Retina (tissue), 1 donor: Measurements from ENCODE around the gene INSYN1.
A peak's percentile ranks its signal among the peaks of the same experiment; 100 is the strongest.
"Not testable (repeated sequence)": the region's sequence is repeated elsewhere in the genome, so short reads cannot be mapped to it uniquely, and the experiment has no call there.

ENCODE experiments used
- DNase-seq: peaks from one replicate; pipeline ENCODE4 v3.0.0-alpha.2; 2016

Gene INSYN1

DNA sequence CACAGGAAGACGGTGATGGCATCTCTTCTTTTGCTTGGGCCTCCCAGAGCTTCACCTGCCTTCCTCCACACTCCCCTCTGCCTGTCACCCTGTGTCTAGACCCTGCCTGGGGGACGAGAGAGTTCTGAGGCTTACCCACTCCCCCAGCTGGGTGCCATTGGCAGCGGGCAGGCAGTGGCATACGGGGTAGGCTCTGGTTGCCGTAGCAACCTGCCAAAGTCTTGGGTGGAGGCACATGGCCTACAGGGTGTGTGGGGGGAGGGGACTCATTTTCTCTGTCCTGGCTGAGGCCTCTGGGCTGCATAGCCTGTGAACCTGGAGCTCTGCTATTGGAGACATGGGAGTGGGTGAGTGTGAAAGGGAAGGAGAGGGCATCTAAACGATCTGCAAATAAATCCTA, 4.4 kb downstream of the INSYN1 start:
- no peak for DNase-seq

DNA sequence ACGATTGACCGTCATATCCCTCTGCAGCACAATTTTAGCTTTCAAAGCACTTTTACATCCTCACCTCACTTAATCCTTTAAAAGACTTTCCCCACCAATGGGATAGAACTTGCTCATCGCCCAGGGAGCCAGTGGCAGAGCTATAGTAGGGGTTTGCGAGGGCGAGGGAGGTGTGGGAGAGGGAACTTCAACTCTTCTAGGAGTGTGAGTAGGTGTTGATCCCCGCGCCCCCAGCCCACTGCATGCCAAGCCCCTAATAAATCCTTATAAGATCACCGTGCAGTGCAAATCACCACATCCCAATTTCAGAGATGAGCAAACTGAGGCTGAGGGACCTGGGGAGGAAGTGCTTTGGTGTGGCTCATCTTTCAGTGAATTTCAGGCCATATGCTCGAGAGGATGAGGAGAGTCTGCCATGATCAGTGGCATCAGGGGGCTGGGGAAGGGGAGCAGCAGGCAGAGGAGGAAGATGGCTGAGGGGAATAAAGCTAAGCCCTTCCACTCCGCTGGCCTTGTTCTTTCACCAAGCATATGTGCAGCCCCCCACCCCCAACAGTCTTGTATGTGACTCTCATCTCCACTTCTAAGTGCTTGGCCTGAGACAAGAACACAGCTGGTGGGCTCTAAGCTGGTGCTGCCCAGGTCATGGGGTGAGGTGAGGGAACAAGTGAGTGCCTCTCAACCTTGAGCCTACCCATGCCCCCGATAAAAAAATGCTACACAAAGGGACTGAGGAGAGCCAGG, 5.1 kb downstream of the INSYN1 start:
- peak; percentile 70 for DNase-seq

DNA sequence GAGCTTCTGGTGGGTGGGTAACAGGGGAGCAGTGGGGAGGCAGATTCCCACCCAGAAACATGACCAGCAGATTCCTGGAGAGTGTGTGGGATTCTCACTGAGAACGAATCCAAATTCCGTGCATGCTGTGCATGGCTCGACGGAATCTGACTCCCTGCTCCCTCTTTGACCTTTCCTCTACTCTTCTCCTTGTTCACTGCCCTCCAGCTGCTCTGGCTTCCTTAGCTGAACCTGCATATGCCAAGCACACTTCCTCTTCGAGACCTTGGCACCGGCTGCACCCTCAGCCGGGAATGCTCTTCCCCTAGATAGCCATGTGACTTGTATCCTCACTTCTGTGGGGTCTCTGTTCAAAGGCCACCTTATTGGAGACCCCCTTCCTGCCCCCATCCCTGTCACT, 6.3 kb downstream of the INSYN1 start:
- no peak for DNase-seq

DNA sequence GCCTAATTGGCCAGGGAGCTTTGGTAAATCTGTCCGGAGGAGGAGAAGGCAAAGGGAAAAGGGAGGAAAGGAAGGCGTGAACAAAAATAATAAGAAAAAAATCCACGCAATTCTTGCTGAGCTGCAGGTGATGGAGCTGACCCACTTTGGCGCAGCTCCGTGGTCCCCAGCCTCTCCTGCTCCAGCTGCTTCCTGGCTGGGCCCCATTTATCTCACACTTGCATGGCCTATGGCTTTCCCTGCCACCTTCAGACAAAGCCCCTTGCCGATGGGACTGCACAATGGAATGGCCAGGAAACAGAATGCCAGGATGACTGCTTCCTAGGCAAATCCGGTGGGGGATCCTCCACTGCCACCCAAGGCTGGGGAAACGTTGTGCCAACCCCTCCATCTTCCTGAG, 6.9 kb downstream of the INSYN1 start:
- peak; percentile 56 for DNase-seq

DNA sequence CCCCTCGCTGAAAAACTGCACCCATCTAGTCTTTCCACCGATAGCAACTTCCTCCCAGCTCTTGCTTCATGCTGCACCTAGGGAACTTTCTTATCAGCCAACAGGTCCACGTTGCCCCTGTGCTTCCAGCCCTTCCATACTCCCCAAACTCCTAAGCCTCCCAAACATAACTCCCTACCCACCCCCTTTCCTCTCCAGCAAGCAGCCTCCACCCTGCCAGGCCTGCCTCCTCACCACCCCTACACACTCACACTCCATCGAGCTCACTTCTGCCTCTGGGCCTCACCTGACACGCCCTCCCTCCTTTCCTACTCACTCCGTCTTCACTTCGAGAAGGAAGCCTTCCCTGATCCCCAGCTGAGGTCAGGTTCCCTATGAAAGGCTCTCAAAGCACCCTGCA, 8.1 kb downstream of the INSYN1 start:
- DNase-seq, result no peak

DNA sequence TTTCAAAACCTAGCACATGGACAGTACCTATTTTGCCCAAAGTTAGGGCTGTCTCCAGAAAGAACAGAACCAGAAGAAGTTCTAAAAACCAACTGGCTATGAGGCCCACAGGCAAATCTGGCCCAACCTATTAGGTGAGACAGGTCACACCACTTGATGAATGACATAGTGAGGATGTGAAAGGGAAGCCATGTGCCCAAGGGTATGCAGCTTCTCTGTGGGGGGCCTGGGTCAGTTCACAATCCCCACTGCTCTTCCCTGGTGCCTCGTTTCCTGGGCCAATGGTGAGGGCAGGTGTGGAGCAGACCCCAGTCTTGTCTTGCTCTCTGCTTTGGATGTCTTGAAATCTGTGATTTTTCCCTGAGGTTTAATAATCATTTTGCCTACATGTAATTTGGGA, 8.9 kb downstream of the INSYN1 start:
- DNase-seq, result no peak

DNA sequence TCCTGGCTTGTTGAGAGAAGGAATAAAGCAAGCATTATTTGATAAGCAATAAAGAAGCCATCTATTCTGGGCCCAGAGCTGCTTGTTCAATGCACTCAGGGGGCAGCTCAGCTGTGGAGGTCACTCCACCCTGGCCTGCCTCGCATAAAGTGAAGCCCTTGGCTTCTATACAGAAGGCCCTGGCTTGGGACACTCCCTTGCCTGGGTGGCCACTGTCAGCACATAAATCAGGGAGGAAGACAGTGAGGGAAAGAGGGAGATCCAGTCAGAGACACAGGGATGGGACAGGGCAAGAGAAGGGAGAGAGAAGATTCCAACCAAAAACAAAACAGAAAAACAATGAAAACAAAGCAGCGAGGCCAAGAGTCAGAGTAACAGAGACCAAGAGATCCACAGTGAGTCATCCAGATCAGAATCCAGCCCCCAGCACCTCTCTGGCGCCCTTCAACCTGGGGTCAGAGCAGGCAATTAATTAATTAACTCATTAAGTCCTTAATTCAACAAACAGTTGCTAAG, 11.8 kb downstream of the INSYN1 start:
- DNase-seq, result no peak

DNA sequence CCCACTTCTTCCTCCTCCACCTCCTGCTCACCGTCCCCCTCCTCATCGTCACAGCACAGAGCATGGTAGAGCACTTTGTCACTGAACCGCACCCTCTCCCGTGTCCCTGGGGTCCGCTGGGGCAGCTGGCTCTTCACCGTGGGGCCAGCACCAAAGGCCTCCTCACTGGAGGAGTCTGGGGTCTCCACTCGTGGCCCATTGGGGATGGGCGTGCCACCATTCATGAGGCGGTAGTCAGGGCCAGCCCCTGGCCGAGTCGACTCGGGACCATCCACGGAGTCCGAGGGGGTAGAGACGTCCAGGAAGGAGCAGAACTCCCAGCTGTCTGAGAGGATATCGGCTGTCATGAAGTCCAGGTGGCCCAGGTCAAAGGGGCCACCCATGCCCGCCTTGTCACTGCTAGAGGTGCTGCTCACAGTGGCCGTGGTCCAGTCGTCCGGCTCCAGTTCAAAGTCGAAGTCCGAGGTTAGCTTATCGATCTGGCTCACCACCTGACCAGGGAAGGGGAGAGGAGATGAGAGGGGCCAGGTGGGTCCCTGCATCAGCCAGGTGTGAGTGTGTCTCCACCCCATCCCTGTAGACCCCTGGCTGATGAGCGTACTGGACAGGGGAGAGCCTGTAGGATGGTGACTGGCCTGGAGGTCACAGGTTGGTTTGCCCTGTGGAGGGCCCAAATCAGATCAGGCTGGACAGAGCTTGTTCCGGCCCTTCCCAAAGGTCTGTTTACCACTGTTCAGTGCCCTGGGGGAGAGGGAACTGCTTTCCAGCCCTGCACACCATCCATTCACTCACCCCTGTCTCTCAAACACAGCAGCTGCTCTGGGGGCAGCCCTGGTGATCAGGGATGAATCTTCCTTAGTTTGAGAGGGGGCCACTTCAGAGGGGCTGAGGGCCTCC, 12.8 kb downstream of the INSYN1 start:
- no peak for DNase-seq

DNA sequence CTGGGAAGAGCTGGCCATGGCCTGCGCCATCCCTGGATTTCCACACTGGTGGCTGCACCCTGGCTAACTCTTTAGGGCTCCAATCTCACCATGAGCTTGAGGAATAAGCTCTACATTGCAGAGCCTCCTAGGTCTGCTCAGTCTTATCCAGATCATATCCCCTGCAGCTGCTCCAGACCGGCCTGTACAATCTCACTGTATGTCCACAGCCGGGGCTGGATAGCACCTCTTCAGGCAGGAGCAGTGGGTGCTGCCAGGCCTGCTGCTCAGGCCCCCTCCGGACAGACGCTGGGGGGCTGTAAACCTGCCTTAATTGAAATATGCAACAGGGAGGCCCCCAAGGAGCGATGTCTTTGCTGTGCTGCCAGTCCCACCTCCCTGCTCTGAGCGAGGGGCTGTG, 15.6 kb downstream of the INSYN1 start:
- no peak for DNase-seq

DNA sequence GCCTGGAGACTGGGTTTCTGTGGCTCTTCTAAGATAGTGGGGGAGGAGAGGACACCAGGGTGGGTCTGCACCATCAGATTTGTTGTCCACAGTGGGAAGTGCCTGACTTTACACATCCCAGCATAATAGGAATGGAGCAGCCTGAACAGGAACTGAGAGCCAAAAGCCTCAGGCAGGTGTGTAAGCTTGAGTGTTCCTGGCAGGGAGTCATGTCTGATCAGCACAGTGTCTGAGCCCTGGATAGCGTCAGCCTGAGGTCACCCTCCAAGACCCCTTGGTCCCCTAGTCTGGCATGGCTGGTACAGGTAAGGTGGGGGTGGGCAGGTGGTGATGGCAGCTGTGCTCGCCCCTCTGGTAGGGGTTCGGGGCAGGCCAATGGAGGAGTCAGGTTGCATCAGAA, 20.2 kb downstream of the INSYN1 start:
- DNase-seq, result no peak

DNA sequence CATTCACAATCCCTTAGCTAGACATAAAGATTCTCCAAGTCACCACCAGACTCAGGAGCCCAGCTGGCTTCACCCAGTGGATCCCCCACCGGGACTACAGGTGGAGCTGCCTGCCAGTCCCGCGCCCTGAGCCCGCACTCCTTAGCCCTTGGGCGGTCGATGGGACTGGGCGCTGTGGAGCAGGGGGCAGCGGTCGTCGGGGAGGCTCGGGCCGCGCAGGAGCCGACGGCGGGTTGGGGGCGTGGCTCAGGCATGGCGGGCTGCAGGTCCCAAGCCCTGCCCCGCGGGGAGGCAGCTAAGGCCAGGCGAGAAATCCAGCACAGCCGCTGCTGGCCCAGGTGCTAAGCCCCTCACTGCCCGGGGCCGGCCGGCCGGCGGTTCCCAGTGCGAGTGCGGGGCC, 21.1 kb downstream of the INSYN1 start:
- DNase-seq, result not testable (repeated sequence)

DNA sequence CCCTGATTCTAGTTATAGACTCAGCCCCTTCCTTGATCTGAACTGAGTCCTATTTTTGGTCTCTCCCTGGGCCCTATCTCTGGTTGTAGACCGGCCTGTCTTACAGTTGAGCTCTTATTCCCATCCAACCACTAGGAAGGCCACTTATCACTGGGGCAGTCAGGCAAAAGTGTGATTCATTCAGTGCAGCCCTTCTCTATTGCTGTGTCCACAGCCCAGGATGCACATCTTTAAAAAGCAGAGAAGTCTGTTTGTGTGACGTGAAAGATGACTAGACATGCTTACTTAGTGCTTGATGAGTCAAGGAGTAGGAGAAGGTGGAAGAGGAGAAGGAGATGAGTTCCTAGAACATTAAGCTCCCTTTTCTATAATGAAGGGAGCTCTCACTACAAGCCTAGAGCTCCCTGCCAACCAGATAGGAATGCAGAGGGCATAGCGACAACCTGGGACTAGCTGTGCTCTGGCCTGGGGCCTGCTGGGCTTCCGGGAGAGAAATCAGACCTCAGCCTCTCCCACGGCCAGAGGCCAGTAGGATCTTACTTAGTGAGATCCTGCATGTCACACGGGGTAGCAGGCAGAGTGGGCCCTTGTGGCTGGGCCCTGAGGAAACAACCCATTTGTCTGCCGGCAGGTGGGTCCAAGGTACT, 25.7 kb downstream of the INSYN1 start:
- no peak for DNase-seq

DNA sequence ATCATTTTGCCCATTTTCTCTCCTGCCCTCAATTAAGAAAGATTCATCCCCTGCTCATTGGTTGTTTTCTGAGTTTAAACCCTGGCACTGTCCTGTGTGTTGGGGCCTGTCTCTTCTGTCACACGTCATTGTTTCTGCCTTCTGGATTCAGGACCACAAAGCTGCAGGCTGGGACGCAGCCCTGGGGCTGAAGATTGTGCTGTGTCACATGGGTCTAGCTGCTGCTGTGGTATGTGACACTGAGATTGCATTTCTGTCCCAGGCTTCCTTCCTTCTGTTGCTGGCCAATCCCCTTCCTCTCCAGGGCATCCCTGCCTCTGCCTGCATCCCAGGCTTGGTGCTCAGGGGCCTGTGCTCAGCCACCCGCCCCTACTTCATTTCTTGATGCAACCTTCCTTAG, 28.9 kb downstream of the INSYN1 start:
- no peak for DNase-seq

DNA sequence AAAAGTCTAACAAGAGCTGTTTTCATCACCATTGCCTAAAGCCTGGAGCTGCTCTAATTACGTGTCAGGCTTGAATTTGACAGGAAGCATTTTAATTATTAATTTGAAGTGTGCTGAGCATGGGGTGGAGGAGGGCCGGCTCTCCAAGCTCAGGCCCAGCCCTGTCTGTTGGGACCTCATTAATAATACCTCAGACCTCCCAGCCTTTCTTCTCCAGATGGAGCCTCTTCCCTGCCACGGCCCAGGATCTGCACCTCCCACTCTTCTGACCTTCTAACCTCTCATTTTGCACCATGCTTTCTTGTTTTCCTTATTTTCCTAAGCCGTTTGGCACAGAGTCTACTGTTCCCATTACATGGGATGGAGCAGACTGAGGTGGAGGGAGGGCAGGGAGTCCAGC, 30.0 kb downstream of the INSYN1 start:
- DNase-seq, result no peak

DNA sequence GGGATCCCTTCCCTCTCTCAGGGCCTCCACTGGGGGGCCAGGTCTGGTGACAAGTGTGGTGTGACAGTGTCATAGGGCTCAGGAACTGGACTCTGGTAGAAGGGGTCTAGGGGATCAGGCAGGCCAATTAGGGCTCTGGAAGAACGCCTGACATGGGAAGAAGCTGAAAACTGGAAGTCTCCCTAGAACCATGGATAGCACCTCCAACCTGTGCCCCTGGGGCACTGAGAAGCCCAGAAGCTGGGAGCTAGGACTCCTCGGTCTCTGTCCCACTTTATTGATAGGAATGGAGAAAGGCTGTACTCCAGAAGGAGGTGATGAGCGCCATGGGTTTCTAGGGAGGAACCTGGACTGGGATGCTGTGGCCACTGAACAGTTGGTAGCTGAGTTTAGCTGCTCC, 30.7 kb downstream of the INSYN1 start:
- no peak for DNase-seq

DNA sequence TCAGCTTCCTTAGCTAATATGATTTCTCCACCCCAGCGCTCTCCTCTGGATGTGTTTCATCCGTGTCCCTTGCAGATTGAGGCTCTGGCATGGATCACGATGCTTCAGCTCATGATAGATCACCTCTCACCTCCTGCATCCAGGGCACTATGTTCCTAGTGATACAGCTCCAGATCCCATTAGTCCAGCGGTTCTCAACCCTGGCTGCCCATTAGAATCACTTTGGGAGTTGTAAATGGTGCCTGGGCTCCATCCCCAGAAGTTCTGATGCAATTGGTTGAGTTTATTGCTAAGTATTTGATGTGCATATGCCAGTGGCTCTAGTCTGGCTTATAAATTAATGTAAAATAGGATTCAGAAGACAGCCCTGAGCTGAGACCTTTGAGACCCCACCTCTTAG, 34.5 kb downstream of the INSYN1 start:
- no peak for DNase-seq

DNA sequence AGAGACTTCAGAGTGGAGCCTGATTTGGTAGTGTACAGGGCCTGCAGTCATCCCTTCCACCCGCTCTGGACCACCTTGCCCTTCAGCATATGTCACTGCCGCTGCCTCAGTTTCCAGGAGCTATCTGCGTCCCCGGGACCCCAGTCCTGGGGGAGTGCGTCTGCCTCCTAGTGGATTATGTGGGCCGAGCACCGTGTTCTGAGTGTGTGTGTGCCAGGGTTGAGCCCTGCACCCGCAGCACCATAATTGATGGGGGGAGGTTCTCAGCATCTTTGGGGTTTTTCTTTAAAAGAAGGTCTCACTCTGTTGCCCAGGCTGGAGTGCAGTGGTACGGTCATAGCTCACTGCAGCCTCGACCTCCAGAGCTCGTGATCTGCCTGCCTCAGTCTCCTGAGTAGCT, 35.3 kb downstream of the INSYN1 start:
- no peak for DNase-seq

DNA sequence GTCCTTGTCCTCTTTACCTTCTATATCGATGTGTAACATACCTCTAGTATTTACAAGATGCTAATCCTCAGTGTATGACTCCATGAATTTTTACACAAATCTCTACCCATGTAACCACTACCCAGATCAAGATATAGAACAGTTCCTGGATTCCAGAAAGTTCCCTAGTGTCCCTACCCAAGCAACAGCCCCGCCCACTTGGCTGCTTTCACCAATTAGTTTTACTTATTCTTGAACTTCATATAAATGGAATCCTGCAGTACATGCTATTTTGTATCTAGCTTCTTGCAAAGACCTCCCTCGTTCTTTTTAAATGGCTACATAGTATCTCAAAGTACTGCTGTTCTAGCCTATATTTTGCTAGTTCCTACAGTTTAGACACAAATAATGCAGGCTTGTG, 35.9 kb downstream of the INSYN1 start:
- no peak for DNase-seq

DNA sequence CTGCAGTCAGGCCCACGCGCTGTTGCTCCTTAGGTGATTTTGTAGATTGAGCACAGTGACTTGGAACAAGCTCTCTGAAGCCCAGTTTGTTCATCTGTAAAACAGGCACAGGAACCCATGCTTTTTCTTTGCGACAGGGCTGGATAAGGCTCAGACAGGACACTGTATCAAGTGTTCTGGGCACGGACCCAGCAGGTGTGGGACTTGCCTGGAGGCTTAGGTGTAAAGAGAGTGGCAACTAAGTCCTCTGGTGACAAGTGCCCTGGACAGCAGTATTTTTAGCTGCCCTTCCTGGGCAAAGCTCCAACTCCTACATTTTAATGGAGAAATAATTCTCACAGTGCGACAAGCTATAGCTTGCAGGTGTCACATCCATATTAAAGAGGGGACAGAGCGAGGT, 36.7 kb downstream of the INSYN1 start:
- DNase-seq, result no peak

DNA sequence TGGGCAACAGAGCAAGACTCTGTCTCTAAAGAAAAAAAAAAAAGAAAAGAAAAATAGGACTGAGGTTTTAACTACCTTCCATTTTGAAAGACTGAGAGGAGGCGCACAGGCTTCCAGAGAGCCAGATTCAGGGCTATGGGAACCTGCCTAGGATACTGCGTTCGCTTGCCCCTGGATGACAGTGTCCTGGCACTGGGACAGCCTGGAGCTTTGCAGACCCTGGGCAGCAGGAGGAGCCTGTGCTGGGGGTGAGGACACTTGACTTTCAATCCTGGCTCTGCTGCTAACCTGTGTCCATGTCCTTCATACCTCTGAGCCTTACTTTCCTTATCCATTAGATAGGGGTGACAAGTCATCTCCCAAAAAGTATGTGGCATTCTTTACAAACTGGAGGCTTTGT, 37.7 kb downstream of the INSYN1 start:
- no peak for DNase-seq

DNA sequence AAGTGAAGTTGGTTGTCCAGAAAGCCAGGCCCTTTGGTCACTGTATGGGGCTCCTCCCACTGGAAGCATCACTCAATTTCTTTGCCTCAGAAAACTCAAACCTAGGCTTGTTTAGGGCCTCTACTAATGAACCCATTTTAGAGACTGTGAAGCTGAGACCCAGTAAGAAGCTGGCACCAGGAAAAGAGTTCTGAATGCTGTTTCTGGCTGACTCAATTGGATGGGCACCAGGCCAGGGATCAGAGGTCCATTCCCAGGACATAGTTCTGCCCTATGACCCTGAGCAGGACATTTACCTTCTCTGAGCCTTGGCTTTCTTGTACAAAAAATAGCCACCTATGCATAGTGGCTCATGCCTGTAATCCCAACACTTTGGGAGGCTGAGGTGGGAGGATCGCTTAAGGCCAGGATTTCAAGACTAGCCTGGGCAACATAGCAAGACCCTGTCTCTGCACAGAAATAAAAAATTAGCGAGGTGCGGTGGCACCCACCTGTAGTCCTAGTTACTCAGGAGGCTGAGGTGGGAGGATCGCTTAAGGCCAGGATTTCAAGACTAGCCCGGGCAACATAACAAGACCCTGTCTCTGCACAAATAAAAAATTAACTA, 38.4 kb downstream of the INSYN1 start:
- no peak for DNase-seq

DNA sequence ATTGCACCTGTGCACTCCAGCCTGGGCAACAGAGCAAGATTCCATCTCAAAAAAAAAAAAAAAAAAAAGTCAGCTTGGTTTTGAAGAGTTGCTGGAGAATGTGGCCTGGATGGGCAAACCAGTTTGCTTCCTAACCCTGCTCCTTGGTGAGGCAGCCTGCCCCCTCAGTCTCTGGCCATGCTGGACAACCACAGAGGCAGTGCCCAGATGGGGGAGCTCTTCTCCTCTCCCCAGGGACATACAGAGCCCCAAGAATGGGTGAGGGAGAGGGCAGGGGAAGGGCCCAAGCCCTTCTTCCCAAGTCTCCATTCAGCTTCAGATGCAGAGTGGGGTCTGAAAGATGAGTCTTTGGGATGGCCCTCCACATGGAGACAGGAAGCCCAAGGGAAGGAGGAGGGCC, 41.0 kb downstream of the INSYN1 start:
- no peak for DNase-seq

DNA sequence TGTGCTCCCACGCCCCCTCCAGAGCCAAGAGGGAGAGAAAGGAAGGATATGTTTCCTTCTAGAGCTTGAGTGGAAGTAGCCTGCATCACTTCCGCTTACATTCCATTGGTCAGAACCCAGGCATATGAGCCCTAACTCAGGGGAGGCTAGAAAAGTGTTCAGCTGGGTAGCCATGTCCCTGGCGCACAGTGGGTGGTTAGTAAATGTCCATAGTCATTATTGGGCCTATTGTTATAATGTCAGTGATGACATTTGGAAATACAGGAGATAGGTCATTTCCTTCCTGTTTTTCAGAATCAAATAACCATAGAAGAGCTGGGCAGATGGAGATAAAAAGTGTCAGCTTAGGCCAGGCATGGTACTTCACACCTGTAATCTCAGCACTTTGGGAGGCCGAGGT, 41.6 kb downstream of the INSYN1 start:
- DNase-seq, result no peak
